ENCODE results near the gene HTRA1. TPM values are rescaled to one million over a fixed set of nuclear protein-coding genes. Genes with fewer than 3 reads are reported as not detected.

Gene HTRA1
- total and polyA plus RNA-seq, 9 of the 15 experiments (the other 6 are each of a cell fraction or from before 2014, with no cell fraction given) = 0.06 to 0.16 (median 0.13) TPM; not detected in 5

DNA sequence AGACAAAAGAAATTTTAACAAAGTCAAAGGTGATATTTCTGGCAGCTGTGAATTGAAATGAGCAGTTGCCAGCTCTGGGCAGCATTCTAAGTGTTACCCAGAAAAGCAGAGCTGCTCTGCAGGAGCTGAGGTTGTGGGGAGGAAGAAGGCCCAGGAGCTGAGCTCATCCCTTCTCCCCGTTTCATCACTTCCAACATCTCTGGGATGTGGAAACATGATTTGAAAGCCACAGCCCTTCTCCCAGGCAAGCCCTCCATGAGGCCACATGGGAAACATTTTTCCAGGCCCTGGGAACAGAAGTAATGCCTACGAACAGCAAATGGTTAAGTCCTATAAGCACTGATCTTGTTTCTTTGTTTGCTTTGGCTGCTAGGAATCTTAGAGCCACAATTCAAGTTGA, 88.3 kb downstream of the HTRA1 start:
- no peak overlapping the region for H3K4me2 ChIP-seq (ENCODE audit: insufficient read depth, low read length)
- WGBS (ENCODE audit: insufficient coverage, low coverage, missing lambda C conversion rate) = 0% methylated on average over 2 of the region's 2 CpGs
- no peak for DNase-seq (ENCODE audit: extremely low read depth in 1 of 4, low spot score in 3 of 4)
- no peaks in the 10 kb centered on the region for H4K20me1 ChIP-seq (replicated peaks; ENCODE audit: control insufficient read depth, insufficient read depth, low read length)
- ChIA-PET CTCF (ENCODE audit: low intra/inter-chr PET ratio) (no interaction called here), POLR2A (no interaction called here)
- H3K79me2 ChIP-seq (ENCODE audit: control insufficient read depth, insufficient read depth, low read length) = no peaks in the 10 kb centered on the region
- H3K27me3 ChIP-seq (ENCODE audit: control insufficient read depth in 2 of 2, insufficient read depth in 2 of 2, low read length in 2 of 2) = peaks cover 0 to 7% of the 10 kb centered on the region in 2 experiments; a peak in 1 of 5 replicates
- H3K4me1 ChIP-seq (replicated peaks in 1 of 2; ENCODE audit: control insufficient read depth in 2 of 2, insufficient read depth in 2 of 2, low read length in 2 of 2) = no peaks in the 10 kb centered on the region
- BruUV-seq (replicated peaks) = no TSS peak
- H3K9me1 ChIP-seq (ENCODE audit: control insufficient read depth, insufficient read depth, low read length) = no peaks in the 10 kb centered on the region
- H3K36me3 ChIP-seq (ENCODE audit: control insufficient read depth, insufficient read depth, low read length) = no peaks in the 10 kb centered on the region
- in situ Hi-C loops (cut with MboI) = no loop called here
- TF ChIP-seq PTTG1 (tag; IDR thresholded peaks at IDR 0.05; ENCODE audit: low read depth) (no peak), FOXA1 (IDR thresholded peaks at IDR 0.05; ENCODE audit: borderline replicate concordance) (no peak), ELF4 (CRISPR knock-in tag; IDR thresholded peaks at IDR 0.05) (no peak)
- intact Hi-C loops (cut with micrococcal nuclease) = no loop called here
- FAIRE-seq = no peak
- no peak overlapping the region for H2AFZ ChIP-seq (ENCODE audit: low read depth, low read length)
- H3K4me3 ChIP-seq = no peak overlapping the region
- H3K9ac ChIP-seq (ENCODE audit: insufficient read depth in 1 of 2, low read depth in 2 of 2, low read length in 2 of 2) = no peak overlapping the region
- ATAC-seq = no peak
- no peak overlapping the region for H3K27ac ChIP-seq (ENCODE audit: extremely low read depth, low read depth, low read length)
- H3K9me3 ChIP-seq (replicated peaks; ENCODE audit: control insufficient read depth, insufficient read depth, low read depth, low read length) = no peaks in the 10 kb centered on the region

DNA sequence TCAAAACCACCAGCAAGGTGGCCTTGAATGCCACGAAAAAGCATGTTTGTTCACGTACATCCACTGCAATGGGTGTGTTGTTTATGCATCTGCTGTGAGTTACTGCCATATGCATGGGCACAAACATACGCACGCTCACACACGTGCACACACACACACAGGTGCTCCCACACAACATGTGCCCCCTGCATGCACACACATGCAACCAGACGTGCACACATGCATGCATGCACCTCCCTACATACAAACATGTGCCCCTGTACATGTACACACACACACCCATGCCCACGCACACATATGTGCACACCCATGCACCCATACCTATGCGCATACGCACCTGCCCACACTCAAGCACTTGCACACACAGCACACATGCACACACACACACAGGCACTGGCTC, 89.1 kb downstream of the HTRA1 start:
- POLR2A ChIA-PET = no interaction called here
- intact Hi-C loops (cut with micrococcal nuclease) = no loop called here
- TF ChIP-seq, protein P1, sequence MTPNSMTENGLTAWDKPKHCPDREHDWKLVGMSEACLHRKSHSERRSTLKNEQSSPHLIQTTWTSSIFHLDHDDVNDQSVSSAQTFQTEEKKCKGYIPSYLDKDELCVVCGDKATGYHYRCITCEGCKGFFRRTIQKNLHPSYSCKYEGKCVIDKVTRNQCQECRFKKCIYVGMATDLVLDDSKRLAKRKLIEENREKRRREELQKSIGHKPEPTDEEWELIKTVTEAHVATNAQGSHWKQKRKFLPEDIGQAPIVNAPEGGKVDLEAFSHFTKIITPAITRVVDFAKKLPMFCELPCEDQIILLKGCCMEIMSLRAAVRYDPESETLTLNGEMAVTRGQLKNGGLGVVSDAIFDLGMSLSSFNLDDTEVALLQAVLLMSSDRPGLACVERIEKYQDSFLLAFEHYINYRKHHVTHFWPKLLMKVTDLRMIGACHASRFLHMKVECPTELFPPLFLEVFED (CRISPR knock-in tag; conservative IDR thresholded peaks at IDR 0.05) = no peak
- no peak for TF ChIP-seq TEAD4 (IDR thresholded peaks at IDR 0.05; ENCODE audit: low read length)
- no peak for TF ChIP-seq TEAD4 (CRISPR knock-in tag; IDR thresholded peaks at IDR 0.05; ENCODE audit: borderline replicate concordance)
- no peak for TF ChIP-seq ZNF316 (IDR thresholded peaks at IDR 0.05)
- TF ChIP-seq NR2C2 (CRISPR knock-in tag; IDR thresholded peaks at IDR 0.05) = no peak
- TF ChIP-seq NR2C2 (tag; IDR thresholded peaks at IDR 0.05) = no peak
- TF ChIP-seq TEAD2 (tag; IDR thresholded peaks at IDR 0.05) = no peak
- no peak for TF ChIP-seq HNRNPK (IDR thresholded peaks at IDR 0.05; ENCODE audit: low read depth, low read length, poor library complexity, severe bottlenecking)
- no peak for TF ChIP-seq BRF1 (IDR thresholded peaks at IDR 0.05; ENCODE audit: borderline replicate concordance, extremely low read depth, insufficient read length)
- TF ChIP-seq POLR3A (IDR thresholded peaks at IDR 0.05; ENCODE audit: borderline replicate concordance, extremely low read depth, insufficient read depth, insufficient read length) = no peak
- TF ChIP-seq, protein P2, sequence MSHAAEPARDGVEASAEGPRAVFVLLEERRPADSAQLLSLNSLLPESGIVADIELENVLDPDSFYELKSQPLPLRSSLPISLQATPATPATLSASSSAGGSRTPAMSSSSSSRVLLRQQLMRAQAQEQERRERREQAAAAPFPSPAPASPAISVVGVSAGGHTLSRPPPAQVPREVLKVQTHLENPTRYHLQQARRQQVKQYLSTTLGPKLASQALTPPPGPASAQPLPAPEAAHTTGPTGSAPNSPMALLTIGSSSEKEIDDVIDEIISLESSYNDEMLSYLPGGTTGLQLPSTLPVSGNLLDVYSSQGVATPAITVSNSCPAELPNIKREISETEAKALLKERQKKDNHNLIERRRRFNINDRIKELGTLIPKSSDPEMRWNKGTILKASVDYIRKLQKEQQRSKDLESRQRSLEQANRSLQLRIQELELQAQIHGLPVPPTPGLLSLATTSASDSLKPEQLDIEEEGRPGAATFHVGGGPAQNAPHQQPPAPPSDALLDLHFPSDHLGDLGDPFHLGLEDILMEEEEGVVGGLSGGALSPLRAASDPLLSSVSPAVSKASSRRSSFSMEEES (CRISPR knock-in tag; IDR thresholded peaks at IDR 0.05) = no peak
- no peak for TF ChIP-seq ZNF23 (CRISPR knock-in tag; IDR thresholded peaks at IDR 0.05)
- TF ChIP-seq TFAM (CRISPR knock-in tag; conservative IDR thresholded peaks at IDR 0.05) = no peak

More for the DNA sequence above, 89.1 kb downstream of the HTRA1 start:
- no TSS peak for BruUV-seq (replicated peaks)
- Histone ChIP-seq H3K9me1 (ENCODE audit: control insufficient read depth, insufficient read depth, low read length) (no peaks in the 10 kb centered on the region), H3K4me3 (no peak overlapping the region), H2AFZ (ENCODE audit: low read depth, low read length) (no peak overlapping the region), H3K27me3 (ENCODE audit: control insufficient read depth in 2 of 2, insufficient read depth in 2 of 2, low read length in 2 of 2) (peaks cover 0 to 7% of the 10 kb centered on the region in 2 experiments; a peak in 1 of 5 replicates), H3K27ac (ENCODE audit: extremely low read depth, low read depth, low read length) (no peak overlapping the region), H3K4me1 (replicated peaks in 1 of 2; ENCODE audit: control insufficient read depth in 2 of 2, insufficient read depth in 2 of 2, low read length in 2 of 2) (no peaks in the 10 kb centered on the region), H3K9ac (ENCODE audit: insufficient read depth in 1 of 2, low read depth in 2 of 2, low read length in 2 of 2) (no peak overlapping the region), H3K79me2 (ENCODE audit: control insufficient read depth, insufficient read depth, low read length) (no peaks in the 10 kb centered on the region), H3K9me3 (replicated peaks; ENCODE audit: control insufficient read depth, insufficient read depth, low read depth, low read length) (no peaks in the 10 kb centered on the region), H3K36me3 (ENCODE audit: control insufficient read depth, insufficient read depth, low read length) (no peaks in the 10 kb centered on the region), H3K4me2 (ENCODE audit: insufficient read depth, low read length) (no peak overlapping the region), H4K20me1 (replicated peaks; ENCODE audit: control insufficient read depth, insufficient read depth, low read length) (no peaks in the 10 kb centered on the region)
- in situ Hi-C loops (cut with MboI) = no loop called here
- CTCF ChIA-PET (ENCODE audit: low intra/inter-chr PET ratio) = no interaction called here
- FAIRE-seq (no peak), DNase-seq (ENCODE audit: extremely low read depth in 1 of 4, low spot score in 3 of 4) (no peak), ATAC-seq (no peak)
- WGBS (ENCODE audit: insufficient coverage, low coverage, missing lambda C conversion rate) = 0% methylated on average over 5 of the region's 9 CpGs

Measured in K562 (cell line).